Subcutaneous adipose tissue (tissue), 4 donors: ENCODE results near the gene DHX35. TPM values are rescaled to one million over a fixed set of nuclear protein-coding genes. Genes with fewer than 3 reads are reported as not detected.

Experiments used
- total RNA-seq, 4 donors: library from RNA; depleted of rRNA; stranded (reverse); fragments of >200 nt; gene quantifications; one replicate each; pipeline ENCODE4 v1.1.0, GENCODE V29; 2016
- TF ChIP-seq, protein P1 (sequence below): fragments of 450-650 bp; IDR thresholded peaks from one replicate; pipeline ENCODE4 v1.5.1; 2016; ENCODE audit warnings: low read depth, mild to moderate bottlenecking, control low read depth, antibody characterized with exemption, moderate library complexity

The DHX35 gene
- total RNA-seq, 4 donors from 2014 or later = 10.6 to 14.5 (median 12.5) TPM

DNA sequence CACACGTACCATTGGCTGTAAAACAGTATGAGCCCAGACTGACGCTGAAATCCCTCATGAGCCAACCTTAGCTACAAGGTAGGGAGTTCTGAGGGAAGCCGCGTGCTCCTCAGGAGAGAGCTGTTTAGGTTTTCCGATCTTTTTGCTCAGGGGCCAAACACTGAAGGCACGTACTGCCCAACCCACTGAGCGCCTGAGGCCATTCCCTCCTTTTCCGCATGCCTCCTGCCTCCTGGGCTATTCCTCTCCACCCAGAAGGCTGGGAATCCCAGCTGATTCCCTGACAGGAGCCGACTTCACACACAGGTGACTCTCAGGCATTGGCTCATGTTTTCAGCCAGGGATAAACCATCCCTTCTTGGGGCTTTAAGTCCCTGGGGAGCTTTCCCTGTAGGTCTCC lies 41.3 kb upstream of the DHX35 start:
- TF ChIP-seq, protein P1, sequence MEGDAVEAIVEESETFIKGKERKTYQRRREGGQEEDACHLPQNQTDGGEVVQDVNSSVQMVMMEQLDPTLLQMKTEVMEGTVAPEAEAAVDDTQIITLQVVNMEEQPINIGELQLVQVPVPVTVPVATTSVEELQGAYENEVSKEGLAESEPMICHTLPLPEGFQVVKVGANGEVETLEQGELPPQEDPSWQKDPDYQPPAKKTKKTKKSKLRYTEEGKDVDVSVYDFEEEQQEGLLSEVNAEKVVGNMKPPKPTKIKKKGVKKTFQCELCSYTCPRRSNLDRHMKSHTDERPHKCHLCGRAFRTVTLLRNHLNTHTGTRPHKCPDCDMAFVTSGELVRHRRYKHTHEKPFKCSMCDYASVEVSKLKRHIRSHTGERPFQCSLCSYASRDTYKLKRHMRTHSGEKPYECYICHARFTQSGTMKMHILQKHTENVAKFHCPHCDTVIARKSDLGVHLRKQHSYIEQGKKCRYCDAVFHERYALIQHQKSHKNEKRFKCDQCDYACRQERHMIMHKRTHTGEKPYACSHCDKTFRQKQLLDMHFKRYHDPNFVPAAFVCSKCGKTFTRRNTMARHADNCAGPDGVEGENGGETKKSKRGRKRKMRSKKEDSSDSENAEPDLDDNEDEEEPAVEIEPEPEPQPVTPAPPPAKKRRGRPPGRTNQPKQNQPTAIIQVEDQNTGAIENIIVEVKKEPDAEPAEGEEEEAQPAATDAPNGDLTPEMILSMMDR = no peak

DNA sequence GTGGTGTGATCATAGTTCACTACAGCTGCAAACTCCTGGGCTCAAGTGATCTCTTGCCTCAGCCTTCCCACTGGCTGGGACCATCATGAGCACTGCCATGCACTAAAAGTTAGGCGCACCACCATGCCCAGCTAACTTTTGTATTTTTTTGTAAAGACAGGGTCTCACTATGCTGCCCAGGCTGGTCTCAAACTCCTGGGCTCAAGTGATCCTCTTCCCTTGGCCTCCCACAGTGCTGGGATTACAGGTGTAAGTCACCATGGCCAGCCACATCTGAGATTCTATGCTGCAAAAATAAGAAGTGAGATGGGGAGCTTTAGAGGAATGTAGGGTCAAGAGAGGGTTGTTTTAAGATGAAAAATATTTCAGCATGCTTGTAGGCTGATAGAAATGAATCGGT lies 37.4 kb upstream of the DHX35 start:
- TF ChIP-seq, protein P1 = no peak

DNA sequence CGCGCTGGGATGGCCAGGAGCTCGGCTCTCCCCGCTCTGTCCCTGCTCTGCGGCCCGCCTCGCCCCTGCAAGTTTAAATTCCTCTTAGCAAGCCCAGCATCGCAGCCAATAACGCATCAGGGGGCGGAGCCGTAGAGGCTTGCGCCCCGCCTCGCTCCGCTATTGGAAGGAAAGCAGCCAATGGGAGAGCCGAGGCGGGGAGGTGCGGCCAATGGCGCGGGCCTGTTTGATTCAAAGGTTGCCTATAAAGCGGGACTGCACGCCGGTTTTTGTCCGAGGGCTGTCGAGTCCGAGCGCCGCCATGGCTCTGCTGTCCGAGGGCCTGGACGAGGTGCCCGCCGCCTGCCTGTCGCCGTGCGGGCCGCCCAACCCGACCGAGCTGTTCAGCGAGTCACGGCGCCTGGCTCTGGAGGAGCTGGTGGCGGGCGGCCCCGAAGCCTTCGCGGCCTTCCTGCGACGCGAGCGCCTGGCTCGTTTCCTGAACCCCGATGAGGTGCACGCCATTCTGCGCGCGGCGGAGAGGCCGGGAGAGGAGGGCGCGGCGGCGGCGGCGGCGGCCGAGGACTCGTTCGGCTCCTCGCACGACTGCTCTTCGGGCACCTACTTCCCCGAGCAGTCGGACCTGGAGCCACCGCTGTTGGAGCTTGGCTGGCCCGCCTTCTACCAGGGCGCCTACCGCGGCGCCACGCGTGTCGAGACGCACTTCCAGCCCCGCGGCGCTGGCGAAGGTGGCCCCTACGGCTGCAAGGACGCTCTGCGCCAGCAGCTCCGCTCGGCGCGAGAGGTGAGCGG lies 35.8 kb upstream of the DHX35 start, which contains the start of gene FAM83D:
TSS of gene FAM83D (plus strand) at position 276 of the 792 bp plus-strand sequence. CDS start at position 302, 26 bp downstream.
- TF ChIP-seq, protein P1 = no peak

DNA sequence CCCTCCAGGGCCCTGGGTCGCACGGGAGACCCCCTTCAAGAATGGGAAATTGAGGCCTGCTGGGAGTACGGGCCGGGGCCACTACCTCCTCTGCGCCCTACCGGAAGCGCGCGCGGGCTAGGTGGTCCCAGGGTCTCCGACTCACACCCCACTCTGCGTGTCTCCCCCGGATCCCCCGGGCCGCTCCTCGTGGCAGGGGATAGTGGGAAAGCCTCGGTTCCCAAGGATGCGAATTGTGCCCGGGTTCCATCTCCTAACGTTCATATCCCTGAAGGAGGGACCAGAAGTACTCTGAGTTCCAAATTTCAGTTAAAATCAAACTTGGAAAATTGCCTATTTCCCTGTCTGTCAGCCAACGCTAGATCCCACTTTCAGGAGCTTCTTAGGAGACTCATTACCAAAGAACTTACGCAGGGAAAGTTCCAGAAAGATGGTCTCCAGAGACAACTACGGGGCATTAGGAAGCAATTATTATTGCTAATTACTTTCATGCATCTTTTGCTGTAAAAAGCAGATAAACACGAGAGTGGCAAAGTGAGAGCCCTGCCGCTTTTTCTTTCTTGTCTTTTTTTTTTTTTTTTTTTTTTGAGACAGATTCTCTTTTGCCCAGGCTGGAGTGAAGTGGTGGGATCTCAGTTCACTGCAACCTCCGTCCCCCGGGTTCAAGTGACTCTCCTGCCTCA lies 35.1 kb upstream of the DHX35 start:
- TF ChIP-seq, protein P1 = no peak

DNA sequence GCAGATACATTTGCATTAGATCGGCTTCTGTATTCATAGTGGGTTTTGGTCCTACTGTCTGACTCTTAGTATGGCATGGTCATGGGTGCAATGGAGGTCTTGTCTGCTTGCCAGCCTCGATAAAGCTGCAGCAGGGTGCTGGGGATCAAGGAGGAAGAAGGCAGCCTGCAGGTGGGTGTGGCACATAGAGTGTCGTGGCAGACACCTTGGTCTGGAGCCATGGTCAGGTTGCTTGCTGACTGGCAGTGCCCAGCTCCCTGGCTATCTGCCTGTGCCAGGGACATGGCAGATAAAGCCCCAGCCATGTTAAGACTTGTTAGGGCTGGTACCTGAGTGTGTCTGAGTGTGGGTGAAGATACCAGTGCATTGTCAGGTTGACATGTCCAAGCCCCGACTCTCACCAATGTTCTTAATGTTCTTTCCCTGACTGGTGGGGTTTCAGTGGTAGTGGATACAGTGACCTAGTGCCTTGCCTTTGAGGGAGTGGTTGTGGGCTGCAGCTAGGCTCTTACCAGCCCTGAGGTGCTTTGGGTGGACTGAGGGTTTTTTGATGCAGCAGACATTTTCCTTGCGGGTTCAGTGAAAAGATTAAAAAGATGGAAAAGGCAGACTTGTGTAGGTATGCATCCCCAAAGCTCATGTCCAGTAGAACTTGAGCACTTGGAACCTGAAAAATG lies 34.1 kb upstream of the DHX35 start:
- TF ChIP-seq, protein P1 = no peak

DNA sequence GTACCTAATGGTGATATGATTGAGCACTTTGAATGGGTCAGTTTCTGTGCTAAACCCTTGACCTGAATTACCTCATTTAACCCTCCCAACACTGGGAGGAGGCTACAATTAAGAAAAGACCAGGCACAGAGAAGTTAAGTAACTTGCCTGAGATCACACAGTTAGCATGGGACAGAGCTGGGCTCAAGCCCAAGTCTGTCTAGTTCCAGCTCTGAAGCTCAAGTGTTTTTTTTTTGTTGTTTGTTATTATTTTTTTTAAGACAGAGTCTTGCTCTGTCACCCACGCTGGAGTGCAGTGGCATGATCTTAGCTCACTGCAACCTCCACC lies 31.9 kb upstream of the DHX35 start:
- TF ChIP-seq, protein P1 = no peak

DNA sequence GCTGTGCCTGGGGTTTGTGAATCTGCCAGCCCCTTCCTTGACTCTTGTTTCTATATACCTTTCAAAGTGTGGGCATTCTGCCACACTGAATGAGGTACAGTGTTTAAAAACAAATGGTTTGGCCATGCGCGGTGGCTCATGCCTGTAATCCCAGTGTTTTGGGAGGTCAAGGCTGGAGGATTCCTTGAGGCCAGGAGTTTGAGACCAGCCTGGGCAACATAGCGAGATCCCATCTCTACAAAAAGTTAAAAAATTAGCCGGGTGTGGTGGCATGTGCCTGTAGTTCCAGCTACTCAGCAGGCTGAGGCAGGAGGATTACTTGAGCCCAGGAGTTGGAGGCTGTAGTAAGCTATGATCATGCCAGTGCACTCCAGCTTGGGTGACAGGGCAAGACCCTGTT lies 30.2 kb upstream of the DHX35 start:
- TF ChIP-seq, protein P1 = no peak
